ENCODE results near the gene CARNS1.
A peak's percentile ranks its signal among the peaks of the same experiment; 100 is the strongest.

The CARNS1 gene

DNA sequence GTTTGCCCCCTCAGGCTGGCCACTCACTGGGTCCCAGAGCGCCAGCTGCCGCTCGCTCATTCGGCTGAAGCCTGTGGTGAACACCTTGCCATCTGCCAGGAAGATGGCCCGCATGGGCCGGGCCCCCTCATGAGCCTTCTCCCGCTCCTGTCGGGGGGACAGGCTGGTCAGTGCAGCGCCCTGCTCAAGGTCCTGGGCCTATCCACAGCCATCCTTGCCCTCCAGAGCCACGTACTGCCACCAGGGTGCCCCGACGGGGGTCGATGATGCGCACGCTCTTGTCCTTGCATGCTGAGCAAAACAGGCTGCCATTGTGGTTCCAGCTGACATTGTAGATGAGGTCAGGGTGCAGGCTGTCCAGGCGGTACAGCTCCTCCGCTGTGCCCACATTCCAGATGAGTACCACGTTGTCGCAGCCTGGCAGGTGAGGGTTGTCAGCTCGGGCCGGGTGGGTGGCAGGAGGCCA is 25.7 kb downstream of the CARNS1 start:
- DNase-seq: no peak

DNA sequence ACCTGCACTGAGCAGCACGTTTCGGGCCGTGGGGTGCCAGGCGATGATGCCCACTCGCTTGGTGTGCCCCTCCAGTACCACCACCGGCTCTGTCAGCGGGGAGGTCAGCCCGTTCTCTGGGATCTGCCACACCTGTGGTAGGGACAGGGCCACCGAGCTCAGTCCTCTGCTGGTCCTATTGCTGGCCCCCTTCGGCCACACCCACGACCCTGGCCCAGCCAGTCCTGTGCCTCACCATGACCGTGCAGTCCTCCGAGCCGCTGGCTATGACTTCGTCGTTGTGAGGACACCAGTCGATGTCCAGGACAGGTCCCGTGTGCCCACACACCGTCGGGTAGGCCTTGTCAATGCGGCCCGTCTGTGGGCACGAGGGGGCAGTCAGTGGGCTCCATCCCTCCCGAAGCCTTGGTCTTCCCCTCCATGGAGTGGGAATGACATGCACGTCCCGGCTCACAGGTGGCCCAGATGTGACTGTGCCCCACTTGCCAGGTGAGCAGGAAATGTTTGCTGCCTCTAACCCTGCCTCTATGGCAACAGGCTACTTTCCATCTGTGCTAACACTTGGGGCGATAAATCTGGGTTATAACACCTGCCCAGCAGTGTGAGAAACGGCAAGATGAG is 26.4 kb downstream of the CARNS1 start:
- no peak for DNase-seq

DNA sequence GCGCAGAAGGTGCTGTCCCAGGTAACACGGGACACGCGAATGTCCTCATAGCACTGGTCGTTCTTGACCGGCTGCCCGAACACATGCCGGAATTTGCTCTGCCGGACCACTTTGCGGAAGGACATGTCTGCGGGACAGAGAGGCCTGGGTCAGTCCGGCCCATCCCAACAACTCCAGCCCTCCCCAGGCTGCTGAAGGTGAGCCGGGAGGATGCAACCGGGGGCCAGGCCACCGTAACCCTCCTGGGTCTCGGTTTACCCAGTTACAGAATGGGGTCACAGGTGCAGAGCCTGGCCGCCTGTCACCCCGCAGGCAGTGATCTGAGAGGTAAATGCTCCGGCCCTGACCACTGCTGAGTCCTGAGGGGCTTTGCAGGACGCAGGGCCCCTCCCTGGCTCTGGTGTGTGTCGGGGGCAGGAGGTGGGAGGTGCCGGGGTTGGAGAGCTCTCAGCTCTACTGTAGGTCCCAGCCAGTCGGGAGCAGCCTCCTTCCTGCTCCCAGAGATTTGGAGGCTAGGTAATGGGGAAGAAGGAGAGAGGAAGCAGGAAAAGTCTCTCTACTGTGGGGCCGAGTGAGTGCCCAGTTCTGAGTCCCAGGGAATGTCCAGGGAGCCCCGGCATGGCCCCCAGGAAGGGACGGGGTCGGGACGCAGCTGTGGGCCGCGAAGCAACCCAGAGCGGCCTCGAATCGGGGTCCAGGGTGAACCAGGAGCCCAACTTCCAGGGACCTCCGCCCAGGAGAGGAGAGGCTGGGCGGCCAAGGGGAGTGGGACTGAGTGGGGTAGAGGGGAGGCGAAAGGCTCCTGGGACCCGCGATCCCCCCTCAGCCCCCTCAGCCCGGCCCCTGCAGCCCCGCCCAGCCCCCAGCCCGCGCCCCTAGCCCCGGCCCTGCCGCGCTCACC is 27.3 kb downstream of the CARNS1 start:
- DNase-seq: no peak

- DNase-seq: no peak
Observed at GRCh38 chr11:67445515-67445914, 30.0 kb downstream of the CARNS1 start.

GRCh38 chr11:67448220-67448609 is 32.7 kb downstream of the CARNS1 start:
- no peak for DNase-seq

GRCh38 chr11:67449116-67449844 is 33.8 kb downstream of the CARNS1 start:
- no peak for DNase-seq

DNA sequence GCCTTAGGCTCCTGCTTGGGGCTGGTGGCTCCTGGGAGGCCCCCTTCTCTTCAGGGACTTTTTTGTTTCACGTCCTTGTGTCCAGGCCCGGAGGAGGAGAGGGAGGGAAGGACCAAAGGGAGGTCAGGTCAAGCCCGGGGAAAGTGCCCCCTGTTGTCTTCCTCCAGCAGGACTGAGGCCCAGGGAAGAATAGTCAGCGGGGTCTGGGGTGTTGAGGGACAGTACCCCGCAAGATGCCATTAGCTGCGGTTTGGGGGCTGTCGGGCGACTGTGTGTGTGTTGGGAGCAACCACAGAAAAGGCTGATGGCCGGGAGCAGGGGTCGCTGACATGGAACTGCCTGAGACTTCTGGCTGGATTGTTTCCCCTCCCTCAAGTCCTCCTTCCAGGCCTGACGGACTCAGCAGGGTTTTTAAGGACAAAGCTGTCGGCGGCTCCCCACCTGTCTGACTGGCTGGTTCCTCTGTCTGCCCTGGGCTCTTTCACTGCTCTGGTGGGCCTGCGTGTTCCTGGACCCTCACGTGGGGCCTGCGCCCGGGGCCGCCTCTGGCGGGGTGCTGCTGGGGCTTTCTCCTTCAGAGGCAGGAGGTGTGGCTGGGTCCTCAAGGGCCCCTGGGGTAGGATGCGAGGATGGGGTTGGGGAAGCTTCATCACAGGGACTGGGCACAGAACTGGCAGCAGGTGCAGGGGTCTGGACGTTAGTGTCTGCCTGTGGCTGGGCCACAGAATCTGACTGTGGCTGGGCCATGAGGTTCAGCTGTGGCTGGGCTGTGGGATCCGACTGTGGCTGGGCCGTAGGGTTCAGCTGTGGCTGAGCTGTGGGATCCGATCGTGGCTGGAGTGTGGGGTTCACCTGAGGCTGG is 35.5 kb downstream of the CARNS1 start:
- no peak for DNase-seq

DNA sequence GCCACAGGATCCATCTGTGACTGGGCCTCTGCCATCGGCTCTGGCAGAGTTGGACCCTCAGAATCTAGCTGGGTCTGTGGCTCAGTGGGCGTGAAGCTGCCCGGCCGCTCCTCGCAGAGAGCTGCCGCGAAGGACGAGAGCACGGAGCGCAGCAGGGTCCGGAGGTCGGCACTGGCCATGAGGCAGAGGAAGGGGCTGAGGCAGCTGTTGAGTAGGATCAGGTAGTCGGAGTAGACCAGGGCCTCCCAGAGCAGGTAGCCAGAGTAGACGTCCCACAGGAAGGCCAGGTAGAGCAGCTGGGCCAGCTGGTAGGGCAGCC is 36.1 kb downstream of the CARNS1 start:
- DNase-seq: no peak

DNA sequence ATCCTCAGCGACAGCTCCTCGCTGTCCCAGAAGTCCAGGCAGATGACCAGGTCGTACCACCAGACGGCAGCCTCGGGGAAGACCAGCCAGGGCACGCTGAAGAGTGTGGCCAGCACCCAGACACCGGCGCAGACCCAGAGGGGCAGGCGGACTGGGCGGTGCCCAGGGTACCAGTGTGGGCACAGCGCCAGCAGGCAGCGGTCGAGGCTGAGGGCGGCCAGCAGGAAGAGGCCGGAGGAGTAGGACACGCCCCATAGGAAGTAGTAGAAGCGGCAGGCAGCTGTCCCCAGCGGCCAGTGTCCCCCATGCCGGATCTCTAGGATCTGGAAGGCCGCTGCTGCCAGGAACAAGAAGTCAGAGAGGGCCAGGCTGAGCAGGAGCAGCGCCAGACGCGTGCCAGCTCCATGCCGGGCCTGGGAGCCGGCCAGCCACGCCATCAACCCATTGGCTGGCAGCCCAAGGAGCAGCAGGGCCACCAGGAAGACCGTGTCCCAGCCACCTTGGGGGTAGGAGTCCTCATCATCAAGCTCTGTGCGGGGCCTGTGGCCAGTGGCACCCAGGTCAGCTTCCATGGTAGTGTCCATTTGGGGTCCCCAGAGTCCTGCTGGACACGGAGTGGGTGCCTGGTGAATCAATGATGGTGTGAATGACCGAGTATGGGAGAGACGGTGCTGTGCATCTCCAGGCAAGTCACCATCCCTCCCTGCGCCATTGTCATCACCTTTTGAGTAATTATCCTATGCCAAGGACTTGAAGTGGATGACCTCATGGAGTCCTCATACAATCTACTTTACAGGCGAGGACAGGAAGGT is 36.9 kb downstream of the CARNS1 start, which contains the start of gene GPR152:
TSS of gene GPR152 (minus strand) at position 589 of the 812 bp plus-strand sequence. CDS start at position 584, 5 bp downstream.
- DNase-seq: no peak

DNA sequence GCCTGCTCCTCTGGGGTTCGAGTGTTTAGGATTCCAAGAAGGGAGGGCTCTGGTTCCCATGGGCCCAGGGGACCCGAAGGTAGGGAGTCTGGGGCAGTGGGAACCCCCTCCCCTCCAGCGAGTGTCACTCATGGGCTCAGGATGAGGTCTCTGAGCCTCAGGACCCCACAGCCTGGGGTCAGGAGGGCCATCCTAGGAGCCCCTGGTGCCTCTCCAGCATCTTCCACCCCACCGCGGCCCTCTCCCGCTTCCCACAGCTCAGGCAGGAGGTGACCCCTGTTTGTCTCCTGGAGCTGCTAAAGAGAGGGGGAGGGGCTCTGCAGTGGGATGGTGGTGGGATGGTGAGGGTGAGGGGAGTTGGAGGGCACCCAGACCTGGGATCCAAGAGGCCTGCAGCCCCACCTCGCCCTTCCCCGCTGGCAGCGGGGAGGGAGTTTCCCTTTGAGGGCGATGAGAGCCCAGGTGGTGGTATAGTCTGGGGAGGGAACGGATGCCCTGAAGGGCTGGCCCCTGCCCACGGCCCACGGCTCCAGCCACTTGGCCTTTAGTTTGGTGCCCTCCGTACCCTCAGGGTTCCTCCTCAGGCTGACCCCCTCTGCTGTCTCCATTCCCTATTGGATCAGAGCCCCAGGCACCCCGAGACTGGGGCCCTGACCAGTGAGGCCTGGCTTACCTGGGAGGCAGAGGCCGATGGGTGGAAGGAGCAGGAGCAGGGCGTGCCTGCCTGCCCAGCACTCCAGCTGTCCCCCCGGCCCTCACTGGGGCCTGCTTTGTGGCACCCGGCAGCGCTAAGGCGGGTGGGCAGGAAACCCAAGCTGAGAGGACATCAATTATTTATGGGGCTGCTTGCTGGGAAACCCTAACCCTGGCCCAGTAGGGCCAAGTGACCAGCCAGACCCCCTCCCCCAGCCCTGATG is 38.6 kb downstream of the CARNS1 start:
- no peak for DNase-seq

- DNase-seq: no peak
Observed at GRCh38 chr11:67455054-67455453, 39.6 kb downstream of the CARNS1 start, which contains the start of gene CABP4. TSS of gene CABP4 (plus strand) at chr11:67455354. CDS start at chr11:67455424, 70 bp downstream.

DNA sequence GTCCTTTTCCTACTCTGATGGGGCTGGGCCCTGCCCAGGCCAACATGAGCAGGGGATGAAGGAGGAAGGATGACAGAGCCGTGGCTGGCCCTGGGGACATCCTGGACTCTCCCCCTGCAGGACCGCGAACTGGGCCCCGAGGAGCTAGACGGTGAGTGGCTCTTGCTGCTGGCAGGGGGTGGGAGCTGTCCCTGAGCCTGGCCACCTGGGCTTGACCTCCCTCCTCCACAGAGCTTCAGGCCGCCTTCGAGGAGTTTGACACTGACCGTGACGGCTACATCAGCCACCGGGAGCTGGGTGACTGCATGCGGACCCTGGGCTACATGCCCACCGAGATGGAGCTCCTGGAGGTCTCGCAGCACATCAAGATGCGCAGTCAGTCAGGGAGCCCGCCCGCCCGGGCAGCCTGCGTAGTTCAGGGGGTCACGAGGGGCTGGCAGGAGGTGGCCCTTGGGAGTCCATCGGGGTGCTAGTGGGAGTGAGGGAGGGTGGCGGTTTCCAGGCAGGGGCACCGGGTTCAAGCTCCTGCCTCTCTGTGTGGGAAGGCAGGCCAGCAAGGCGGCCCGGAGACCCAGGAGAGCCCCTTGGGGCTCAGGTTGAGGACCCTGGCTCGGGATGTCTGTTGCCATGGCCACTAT is 40.7 kb downstream of the CARNS1 start:
- no peak for DNase-seq

- DNase-seq: no peak
Observed at GRCh38 chr11:67457453-67457852, 42.0 kb downstream of the CARNS1 start.

DNA sequence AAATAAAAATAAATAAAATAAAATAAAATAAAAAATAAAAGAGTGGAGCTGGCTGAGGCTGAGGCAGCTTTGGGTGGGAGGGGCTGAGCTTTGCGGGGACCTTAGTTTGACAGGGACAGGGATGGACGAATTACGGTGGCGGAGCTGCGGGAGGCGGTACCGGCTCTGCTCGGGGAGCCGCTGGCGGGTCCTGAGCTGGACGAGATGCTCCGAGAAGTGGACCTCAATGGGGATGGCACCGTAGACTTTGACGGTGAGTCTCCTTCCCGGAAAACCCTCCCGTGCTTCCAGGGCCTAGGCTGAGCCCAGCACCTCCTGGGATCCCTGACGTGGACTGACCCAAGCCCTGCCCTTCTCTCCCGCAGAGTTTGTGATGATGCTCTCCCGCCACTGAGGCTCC is 42.8 kb downstream of the CARNS1 start:
- no peak for DNase-seq

- no peak for DNase-seq
Observed at GRCh38 chr11:67463186-67463585, 47.7 kb downstream of the CARNS1 start.

GRCh38 chr11:67463680-67464410 is 48.4 kb downstream of the CARNS1 start:
- DNase-seq: no peak

GRCh38 chr11:67464411-67465188 is 49.1 kb downstream of the CARNS1 start:
- DNase-seq: peak; percentile 69

DNA sequence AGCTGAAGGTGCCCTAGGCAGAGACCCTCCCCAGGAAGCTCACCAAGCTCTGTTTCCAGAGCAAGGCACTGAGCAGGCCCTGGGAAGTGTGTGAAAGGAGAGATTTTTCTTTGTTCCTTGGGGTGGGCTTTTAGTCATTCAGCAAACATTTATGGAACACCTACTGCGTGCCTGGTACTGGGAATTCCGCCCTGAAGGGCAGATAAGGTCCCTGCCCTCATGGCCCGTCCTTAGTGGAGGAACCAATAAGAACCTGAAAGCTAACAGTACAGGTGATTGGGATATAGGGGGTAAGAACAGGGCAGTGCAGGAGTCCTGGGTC is 49.7 kb downstream of the CARNS1 start:
- DNase-seq: no peak

Measured in fibroblast of skin of abdomen (primary cell).